Left forelimb (tissue), 1 donor: ENCODE measurements around the gene EGFLAM.
A peak's percentile ranks its signal among the peaks of the same experiment; 100 is the strongest.

Experiments
- DNase-seq: peaks from one replicate; pipeline ENCODE4 v3.0.0-alpha.2; 2018; ENCODE audit warnings: low spot score

EGFLAM gene

DNA sequence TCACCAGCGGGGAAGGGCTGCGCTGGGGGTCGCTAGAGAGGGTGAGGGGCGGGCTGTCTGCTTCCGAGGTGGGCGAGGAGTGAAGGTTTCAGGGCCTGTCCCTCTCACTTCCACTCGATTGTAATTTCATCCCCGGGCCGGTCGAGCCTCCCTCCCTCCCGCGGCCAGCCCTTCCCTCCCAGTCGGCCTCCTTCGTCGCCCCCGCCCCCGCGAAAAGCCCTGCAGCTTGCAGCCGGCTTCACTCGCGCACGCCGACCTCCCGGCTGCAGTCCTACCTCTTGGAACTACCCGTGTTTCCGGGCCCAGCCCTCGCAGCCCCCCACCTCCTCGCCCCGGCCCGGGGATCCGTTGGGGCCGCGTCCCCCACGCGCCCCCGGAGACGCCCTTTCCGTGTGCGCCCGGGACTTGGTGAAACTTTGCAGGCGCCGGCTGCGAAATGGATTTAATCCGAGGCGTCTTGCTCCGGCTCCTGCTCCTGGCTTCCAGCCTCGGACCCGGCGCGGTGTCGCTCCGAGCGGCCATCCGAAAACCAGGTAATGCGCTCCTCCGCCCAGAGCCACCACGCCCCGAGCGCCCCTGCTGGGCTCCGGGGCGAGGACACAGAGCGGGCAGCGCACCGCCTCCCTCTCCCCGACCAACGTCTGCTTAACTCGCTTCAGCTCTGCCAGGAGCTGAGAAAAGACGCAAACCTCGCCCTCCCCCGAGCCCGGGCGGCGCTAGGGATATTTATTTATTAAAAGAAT is at the start of gene EGFLAM:
Gene EGFLAM, plus strand, starts transcription at position 241 of the 743 bp plus-strand sequence. Its CDS starts 196 bp downstream, at position 437.
- DNase-seq, result peak; percentile 72

- no peak for DNase-seq
Measured at GRCh38 chr5:38208782-38209378, 49.5 kb upstream of the EGFLAM start.

- DNase-seq, result no peak
Measured at GRCh38 chr5:38210676-38211353, 47.5 kb upstream of the EGFLAM start.

GRCh38 chr5:38211354-38211710 is 47.0 kb upstream of the EGFLAM start:
- DNase-seq, result no peak

DNA sequence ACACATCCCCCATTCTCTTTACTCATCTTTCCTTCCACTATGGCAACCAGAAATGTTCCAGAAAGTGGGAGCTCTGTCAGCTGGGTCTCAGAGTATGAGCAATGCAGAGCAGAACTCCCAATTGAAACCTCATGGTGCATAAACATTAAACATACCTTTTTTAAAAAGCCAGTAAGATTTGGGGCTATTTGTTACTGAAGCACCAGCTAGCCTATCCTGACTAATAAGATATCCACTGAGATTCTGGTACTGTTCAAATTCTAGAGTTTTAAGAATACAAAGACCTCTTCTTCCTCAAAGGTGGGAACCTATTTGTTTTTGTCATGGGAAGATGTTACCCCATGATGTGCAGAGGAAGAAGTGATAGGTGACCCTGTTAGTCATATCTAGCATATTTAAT is 46.1 kb upstream of the EGFLAM start:
- no peak for DNase-seq

GRCh38 chr5:38226091-38226490 is 32.3 kb upstream of the EGFLAM start:
- no peak for DNase-seq

GRCh38 chr5:38228914-38229313 is 29.4 kb upstream of the EGFLAM start:
- no peak for DNase-seq

- DNase-seq, result no peak
Measured at GRCh38 chr5:38234737-38235136, 23.6 kb upstream of the EGFLAM start.

DNA sequence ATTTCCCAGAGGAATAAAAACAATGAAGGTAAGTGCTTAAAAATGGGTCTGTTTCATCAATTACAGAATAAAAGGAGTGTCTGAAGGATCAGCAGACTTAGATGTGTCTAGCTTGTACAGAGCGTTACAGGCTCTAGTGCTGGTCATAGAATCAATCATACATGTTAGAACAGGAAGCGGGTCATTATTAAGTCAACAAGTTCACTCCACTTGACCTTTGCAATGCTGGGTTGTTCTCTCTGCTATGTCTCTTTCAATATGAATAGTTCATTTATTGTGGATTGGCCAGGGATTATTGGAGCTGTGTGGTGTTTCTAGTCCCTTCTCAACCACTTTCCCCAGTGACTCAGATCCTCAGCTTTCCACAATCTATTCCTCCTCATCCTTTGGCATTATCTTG is 20.7 kb upstream of the EGFLAM start:
- DNase-seq, result no peak

DNA sequence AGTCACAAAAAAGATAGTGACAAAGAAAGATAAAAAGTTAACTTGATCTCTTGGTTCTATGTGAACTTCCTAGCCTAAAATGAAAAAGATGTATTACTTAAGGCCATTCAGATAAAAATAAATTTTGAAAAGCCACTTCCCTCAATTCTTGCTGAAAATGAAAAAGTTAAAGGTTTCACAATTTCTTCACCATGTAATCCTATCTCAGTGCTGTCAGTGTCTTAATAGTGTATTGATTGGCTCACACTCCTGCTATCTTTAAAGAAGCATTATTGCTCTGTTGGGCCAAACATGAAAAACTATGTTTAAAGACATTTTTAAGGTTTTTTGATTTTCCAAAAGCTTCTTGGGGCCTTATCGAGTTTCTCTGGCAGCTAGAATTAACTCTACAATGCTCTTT is 18.1 kb upstream of the EGFLAM start:
- no peak for DNase-seq

DNA sequence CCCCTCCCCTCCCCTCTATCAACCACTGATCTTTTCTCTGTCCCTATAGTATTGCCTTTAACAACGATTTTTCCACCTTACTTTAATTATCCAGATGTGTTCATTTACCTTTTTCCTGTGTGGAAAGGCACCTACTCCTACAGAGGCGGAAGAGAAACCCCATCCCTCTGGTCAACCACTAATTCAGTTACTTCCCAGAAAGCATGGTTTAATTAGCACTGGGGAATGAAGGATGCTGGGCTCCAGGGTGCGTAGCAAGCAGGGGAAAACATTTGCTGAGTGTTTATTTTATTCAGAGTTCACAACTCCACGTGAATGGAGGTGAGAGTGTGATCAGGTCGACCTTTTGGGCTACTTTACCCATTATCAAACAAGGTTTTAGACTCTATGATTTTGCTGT is 16.7 kb upstream of the EGFLAM start:
- DNase-seq, result no peak

DNA sequence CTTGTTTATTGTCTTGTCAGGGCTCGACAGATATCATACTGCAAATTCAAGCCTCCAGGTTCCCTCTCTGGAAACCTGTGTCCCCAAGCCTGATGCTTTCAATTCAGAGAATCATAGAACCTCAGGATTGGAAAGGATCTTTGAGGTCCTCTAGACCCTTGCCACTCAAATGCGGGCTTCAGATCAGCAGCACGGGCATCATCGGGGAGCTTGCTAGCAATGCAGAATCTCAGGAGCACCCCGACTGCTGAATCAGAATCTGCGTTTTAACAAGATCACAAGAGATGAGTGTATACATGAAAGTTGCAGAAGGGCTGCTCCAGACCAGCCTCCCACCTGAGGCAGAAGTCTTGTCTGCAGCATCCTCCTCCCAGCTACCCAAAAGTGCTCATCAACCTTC is 13.1 kb upstream of the EGFLAM start:
- no peak for DNase-seq

- DNase-seq, result no peak
Measured at GRCh38 chr5:38249301-38249700, 9.1 kb upstream of the EGFLAM start.

- DNase-seq, result no peak
Measured at GRCh38 chr5:38249812-38250211, 8.5 kb upstream of the EGFLAM start.

DNA sequence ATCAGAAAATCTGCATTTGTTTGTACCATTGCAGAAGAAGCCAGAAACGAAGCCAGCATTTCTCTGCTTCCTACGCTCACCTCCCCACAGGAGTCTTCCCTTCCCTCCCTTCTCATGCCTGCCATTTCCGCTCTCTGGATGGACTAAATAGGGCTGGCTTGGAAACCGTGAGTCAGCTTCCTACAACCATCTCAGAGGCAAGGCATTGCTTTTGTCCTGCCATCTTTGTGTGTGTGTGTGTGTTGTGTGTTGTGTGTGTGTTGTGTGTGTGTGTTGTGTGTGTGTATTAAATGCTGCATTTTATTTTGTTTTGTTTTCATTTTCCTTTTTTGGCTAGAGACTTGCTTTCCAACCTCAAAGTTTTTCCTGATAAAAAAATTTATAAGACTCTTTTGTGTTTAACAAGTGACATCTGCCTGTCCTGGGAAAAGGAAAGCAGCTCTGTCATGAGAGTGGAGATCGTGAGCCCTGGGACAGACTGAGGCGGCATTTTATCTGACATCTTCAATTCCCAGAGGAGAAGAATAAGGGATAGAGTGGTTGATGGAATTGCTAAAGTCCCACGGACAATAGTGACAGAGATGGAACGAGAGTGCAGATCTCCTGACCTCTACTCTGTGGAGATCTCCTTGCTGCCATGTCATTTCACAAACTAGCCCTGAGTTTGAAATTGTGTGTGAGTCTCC is 7.5 kb upstream of the EGFLAM start:
- no peak for DNase-seq

GRCh38 chr5:38253759-38254158 is 4.6 kb upstream of the EGFLAM start:
- DNase-seq, result no peak

DNA sequence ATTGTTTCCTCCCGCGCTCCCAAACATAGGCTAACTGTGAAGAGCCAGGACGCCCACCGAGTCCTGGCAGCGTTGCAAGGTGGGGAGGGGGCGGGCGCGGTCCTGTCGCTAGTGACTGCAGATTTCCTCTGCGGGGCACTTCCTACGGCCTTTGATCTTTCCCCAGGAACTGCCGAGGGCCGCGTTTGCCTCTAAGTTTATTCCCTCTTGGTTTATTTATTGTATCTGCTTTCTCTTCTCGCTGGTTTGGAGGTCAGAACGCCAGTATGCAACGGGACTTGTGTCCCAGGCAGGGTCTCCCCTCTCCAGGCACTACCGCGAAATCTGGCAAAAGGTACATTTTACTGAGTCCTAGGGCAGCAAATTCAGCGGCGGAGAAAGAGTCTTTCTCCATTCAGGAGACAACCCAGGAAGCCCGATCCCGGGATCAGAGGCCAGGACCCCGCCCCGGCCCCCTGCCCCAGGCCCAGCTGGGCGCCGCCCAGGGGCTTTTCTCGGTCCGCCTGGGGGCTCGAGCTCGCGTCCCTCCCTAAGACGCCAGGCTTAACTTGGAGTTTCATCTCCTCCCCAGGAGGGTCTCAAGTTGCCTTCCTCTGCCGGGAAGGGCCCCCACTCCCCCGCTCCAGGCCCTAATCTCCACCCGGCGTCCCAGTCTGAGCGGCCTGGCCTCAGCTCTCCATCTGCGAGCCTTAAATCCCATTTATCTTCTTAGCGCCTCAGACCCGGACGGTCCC is 884 bp upstream of the EGFLAM start:
- DNase-seq, result no peak

GRCh38 chr5:38258042-38258318 is 379 bp upstream of the EGFLAM start:
- no peak for DNase-seq

DNA sequence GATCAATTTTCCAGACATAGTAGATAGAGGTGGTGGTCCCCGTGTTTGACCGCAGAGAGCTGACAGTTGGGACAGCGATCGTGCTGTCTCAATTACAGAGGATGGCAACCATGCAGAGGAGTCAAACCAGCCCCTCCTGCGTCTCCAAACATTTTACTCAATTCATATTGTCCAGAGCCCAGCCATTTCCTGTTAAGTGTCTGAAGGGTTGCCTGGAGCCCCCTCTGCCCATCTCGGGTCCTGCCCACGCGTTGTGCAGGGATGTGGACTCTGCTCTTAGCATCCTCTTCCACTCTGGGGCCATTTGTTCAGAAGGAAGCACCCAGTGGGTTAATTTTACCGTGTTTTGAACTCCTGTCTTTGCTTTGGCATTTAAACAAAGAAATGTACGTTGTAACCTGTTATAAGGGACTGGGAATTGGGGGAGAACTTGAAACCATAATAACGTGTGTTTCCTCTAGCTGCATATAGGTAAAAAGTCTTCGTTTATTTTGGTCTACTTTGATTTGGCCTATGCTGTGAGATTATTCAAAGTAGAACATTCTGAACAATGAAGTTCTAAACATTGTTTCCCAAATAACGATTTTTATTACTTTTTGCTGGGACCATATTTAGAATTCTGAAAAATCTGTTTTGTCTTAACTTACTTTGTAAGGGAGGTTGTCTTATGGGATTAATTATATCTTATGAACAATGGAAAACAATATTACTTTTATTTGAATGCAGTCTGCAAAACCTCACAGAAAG is 876 bp downstream of the EGFLAM start:
- no peak for DNase-seq

DNA sequence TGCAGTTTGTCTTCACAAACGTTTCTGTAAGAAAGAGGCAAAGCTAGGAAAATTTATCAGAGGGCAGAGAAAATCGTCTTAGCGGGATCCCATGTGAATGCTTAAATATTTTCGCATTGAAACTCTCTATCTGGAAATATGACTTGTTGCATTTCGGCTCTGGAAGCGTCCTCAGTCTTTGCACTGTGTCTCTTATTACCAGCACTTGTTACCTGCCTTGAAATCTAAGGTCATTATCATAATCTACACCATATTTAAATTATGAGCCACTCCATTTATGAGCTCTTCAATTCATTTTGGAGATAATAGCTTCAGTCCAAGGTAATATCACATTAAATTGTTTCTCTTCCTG is 1.4 kb downstream of the EGFLAM start:
- DNase-seq, result no peak

GRCh38 chr5:38263983-38264382 is 5.6 kb downstream of the EGFLAM start:
- no peak for DNase-seq
